ENCODE measurements around the gene MYL6B. TPM values are rescaled to one million over a fixed set of nuclear protein-coding genes. Genes with fewer than 3 reads are reported as not detected.

Gene MYL6B
- total RNA-seq, 3 donors from 2014 or later = 13.0 to 39.8 (median 22.7) TPM

- TF ChIP-seq, protein P1, sequence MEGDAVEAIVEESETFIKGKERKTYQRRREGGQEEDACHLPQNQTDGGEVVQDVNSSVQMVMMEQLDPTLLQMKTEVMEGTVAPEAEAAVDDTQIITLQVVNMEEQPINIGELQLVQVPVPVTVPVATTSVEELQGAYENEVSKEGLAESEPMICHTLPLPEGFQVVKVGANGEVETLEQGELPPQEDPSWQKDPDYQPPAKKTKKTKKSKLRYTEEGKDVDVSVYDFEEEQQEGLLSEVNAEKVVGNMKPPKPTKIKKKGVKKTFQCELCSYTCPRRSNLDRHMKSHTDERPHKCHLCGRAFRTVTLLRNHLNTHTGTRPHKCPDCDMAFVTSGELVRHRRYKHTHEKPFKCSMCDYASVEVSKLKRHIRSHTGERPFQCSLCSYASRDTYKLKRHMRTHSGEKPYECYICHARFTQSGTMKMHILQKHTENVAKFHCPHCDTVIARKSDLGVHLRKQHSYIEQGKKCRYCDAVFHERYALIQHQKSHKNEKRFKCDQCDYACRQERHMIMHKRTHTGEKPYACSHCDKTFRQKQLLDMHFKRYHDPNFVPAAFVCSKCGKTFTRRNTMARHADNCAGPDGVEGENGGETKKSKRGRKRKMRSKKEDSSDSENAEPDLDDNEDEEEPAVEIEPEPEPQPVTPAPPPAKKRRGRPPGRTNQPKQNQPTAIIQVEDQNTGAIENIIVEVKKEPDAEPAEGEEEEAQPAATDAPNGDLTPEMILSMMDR (IDR thresholded peaks at IDR 0.05) = no peak
- H3K36me3 ChIP-seq (ENCODE audit: low read depth) = peaks cover 5% of the 10 kb centered on the region
- H3K9me3 ChIP-seq = no peaks in the 10 kb centered on the region
- ATAC-seq = no peak
- no peak overlapping the region for H3K4me3 ChIP-seq
- no peak for DNase-seq
- peaks cover 23% of the 10 kb centered on the region for H3K4me1 ChIP-seq (ENCODE audit: low read depth)
- intact Hi-C loops (cut with DNase I, micrococcal nuclease) = no loop called here
Measured at GRCh38 chr12:56163533-56164344, 11.4 kb downstream of the MYL6B start.

GRCh38 chr12:56164345-56164729 lies 11.9 kb downstream of the MYL6B start:
- H3K9me3 ChIP-seq = no peaks in the 10 kb centered on the region
- intact Hi-C loops (cut with DNase I, micrococcal nuclease) = no loop called here
- TF ChIP-seq, protein P1 (IDR thresholded peaks at IDR 0.05) = no peak
- peaks cover 9% of the 10 kb centered on the region for H3K36me3 ChIP-seq (ENCODE audit: low read depth)
- no peak overlapping the region for H3K4me3 ChIP-seq
- ATAC-seq (no peak), DNase-seq (no peak)
- H3K4me1 ChIP-seq (ENCODE audit: low read depth) = peaks cover 22% of the 10 kb centered on the region

DNA sequence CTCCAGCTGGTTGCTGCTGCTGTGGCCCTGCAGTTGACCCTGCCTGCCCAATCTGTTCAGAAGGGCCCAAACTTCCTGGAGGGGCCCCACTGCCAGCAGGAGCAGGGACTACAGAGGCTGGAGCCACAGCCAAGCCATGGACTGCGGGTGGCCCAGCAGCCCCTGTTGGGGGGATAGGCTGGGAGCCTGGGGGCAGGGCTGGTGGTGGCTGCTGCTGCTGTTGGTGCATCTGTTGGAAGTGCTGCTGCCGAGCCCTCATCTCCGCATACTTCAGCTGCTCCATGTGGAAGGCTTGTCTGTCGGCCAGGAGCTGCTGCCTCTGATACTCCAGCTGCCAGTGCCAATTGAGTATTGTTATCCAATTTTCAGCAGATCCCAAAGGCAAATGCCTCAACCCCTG lies 13.0 kb downstream of the MYL6B start:
- TF ChIP-seq, protein P1 (IDR thresholded peaks at IDR 0.05) = no peak

GRCh38 chr12:56169229-56169759 lies 16.9 kb downstream of the MYL6B start:
- DNase-seq = no peak
- TF ChIP-seq, protein P1 (IDR thresholded peaks at IDR 0.05) = no peak
- H3K4me1 ChIP-seq (ENCODE audit: low read depth) = no peaks in the 10 kb centered on the region
- no peak for ATAC-seq
- no peak overlapping the region for H3K4me3 ChIP-seq
- intact Hi-C loops (cut with DNase I, micrococcal nuclease) = no loop called here
- peaks cover 7% of the 10 kb centered on the region for H3K36me3 ChIP-seq (ENCODE audit: low read depth)
- H3K9me3 ChIP-seq = no peaks in the 10 kb centered on the region

More for the DNA sequence above, 13.0 kb downstream of the MYL6B start:
- intact Hi-C loops (cut with DNase I, micrococcal nuclease) = no loop called here
- Histone ChIP-seq H3K4me1 (ENCODE audit: low read depth) (peaks cover 11% of the 10 kb centered on the region), H3K9me3 (no peaks in the 10 kb centered on the region), H3K4me3 (no peak overlapping the region), H3K36me3 (ENCODE audit: low read depth) (peaks cover 13% of the 10 kb centered on the region)
- ATAC-seq (peak; percentile 2), DNase-seq (no peak)

- intact Hi-C loops (cut with DNase I, micrococcal nuclease) = no loop called here
- no peaks in the 10 kb centered on the region for H3K4me1 ChIP-seq (ENCODE audit: low read depth)
- H3K9me3 ChIP-seq = no peaks in the 10 kb centered on the region
- no peak for DNase-seq
- no peak overlapping the region for H3K4me3 ChIP-seq
- TF ChIP-seq, protein P1 (IDR thresholded peaks at IDR 0.05) = no peak
- ATAC-seq = no peak
- H3K36me3 ChIP-seq (ENCODE audit: low read depth) = peaks cover 11% of the 10 kb centered on the region
Measured at GRCh38 chr12:56172839-56173238, 20.5 kb downstream of the MYL6B start.
